ENCODE data around the gene EDN2.

EDN2 gene

DNA sequence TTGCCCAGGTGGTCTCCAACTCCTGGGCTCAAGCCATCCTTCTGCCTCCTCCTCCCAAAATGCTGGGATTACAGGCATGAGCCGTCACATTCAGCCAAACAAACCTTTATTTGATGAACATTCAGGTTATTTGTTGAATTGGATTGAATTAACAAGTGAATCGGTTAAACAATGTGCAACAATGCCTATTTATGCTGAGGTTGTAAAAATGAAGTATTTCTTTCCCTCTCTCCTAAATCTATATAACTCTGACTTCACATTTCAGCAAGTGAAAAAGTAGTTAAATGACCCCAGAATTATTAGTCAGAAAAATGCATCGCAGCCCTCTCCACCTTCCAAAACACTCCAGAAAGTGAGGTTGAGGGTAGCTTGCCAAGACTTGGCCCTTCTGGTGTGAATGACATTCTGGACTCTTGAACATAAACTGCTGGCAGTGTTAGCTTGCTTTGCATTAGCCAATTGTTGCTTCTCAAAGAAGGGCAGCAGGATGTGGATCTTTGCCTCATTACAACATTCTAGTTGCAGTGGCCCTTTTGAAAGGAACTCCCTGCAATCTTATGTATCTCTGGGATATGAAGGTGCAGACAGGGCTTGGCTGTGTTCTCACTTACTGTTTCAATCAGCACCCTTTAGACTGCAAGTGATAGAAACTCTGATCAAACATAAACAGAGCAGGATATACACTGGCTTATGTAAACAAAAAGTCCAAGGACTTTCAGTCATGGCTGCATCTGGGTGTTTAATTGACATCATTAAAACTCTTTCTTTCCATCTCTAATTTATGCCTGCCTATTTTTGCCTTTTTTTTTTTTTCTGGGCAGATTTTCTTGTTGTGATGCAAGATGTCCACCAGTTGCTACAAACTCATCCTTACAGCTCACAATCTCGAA is 22.4 kb downstream of the EDN2 start:
- no peak overlapping the region for H3K4me2 ChIP-seq (ENCODE audit: low read length)
- H3K4me3 ChIP-seq (ENCODE audit: low read length) = no peak overlapping the region

GRCh38 chr1:41456847-41457540 is 27.5 kb downstream of the EDN2 start:
- TF ChIP-seq CTCF (IDR thresholded peaks at IDR 0.05; ENCODE audit: low read depth, low read length, poor library complexity, severe bottlenecking) = no peak
- TF ChIP-seq EZH2phosphoT487 (IDR thresholded peaks at IDR 0.05; ENCODE audit: borderline replicate concordance, low read length) = no peak
- Histone ChIP-seq H3K4me2 (ENCODE audit: low read length) (no peak overlapping the region), H4K20me1 (ENCODE audit: control insufficient read depth, insufficient read depth, low read depth, low read length) (no peaks in the 10 kb centered on the region), H3K4me1 (ENCODE audit: control insufficient read depth, low read length) (no peaks in the 10 kb centered on the region), H3K4me3 (ENCODE audit: low read length) (no peak overlapping the region), H3K27me3 (ENCODE audit: control insufficient read depth, low read length) (no peaks in the 10 kb centered on the region), H3F3A (ENCODE audit: control insufficient read depth, insufficient read depth) (no peaks in the 10 kb centered on the region), H3K9me3 (ENCODE audit: control insufficient read depth, insufficient read depth, low read length) (no peaks in the 10 kb centered on the region), H3K79me2 (ENCODE audit: control insufficient read depth, low read length) (no peaks in the 10 kb centered on the region), H3K36me3 (ENCODE audit: control insufficient read depth, low read length) (no peaks in the 10 kb centered on the region), H3K9me2 (replicated peaks; ENCODE audit: control insufficient read depth, low read length) (no peaks in the 10 kb centered on the region), H3K27ac (ENCODE audit: low read depth, low read length) (no peak overlapping the region)

More for the DNA sequence above, 22.4 kb downstream of the EDN2 start:
- H3K4me1 ChIP-seq (ENCODE audit: control insufficient read depth, low read length) = no peaks in the 10 kb centered on the region
- H3K27me3 ChIP-seq (ENCODE audit: control insufficient read depth, low read length) = no peaks in the 10 kb centered on the region
- H3K79me2 ChIP-seq (ENCODE audit: control insufficient read depth, low read length) = no peaks in the 10 kb centered on the region
- H3K27ac ChIP-seq (ENCODE audit: low read depth, low read length) = no peak overlapping the region
- H3K36me3 ChIP-seq (ENCODE audit: control insufficient read depth, low read length) = no peaks in the 10 kb centered on the region
- no peaks in the 10 kb centered on the region for H3F3A ChIP-seq (ENCODE audit: control insufficient read depth, insufficient read depth)
- TF ChIP-seq CTCF (IDR thresholded peaks at IDR 0.05; ENCODE audit: low read depth, low read length, poor library complexity, severe bottlenecking) (no peak), EZH2phosphoT487 (IDR thresholded peaks at IDR 0.05; ENCODE audit: borderline replicate concordance, low read length) (no peak)
- H4K20me1 ChIP-seq (ENCODE audit: control insufficient read depth, insufficient read depth, low read depth, low read length) = no peaks in the 10 kb centered on the region
- H3K9me3 ChIP-seq (ENCODE audit: control insufficient read depth, insufficient read depth, low read length) = no peaks in the 10 kb centered on the region
- H3K9me2 ChIP-seq (replicated peaks; ENCODE audit: control insufficient read depth, low read length) = no peaks in the 10 kb centered on the region

DNA sequence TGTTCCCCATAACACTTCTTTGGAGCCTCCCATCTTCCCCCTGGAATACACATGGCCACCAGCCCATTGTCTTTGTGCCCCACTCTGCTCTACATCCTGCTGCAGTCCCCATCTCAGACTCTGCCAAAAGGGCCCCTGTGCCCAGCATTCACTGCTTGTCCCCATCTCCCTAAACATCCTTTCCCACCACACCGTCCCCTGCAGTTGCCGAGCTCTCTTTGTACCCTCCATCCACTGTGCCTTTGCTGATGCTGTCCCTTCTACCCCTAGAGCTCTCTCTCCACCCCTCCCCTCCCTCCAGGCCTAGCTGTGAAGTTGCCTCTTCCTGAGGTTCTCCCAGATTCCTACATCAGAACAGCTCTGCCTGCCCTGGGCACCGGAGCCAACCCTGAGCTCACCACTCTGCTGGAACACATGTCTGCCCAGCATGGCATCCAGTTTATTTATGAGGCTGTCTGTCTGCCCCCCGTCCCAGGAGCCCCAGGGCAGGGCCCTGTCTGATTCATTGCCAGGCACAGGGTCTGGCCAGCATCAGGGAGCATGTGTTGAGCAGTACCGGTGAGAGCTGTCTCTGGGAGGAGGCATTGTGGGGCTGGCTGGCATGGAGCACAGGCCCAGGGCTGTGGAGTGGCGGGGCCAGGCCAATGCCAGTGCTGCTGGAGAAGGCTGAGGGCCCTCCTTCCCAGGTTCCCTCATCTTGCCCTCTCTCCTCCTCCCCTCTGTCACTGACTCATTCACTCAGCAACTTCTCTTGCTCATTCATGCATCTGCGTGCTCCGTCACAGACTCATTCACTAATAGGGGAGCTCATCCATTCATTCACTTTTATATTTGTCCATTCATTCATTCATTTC is 28.8 kb downstream of the EDN2 start:
- H3K9me3 ChIP-seq (ENCODE audit: control insufficient read depth, insufficient read depth, low read length) = no peaks in the 10 kb centered on the region
- H3K4me2 ChIP-seq (ENCODE audit: low read length) = no peak overlapping the region
- no peaks in the 10 kb centered on the region for H3K36me3 ChIP-seq (ENCODE audit: control insufficient read depth, low read length)
- no peak overlapping the region for H3K27ac ChIP-seq (ENCODE audit: low read depth, low read length)
- no peaks in the 10 kb centered on the region for H4K20me1 ChIP-seq (ENCODE audit: control insufficient read depth, insufficient read depth, low read depth, low read length)
- no peaks in the 10 kb centered on the region for H3K27me3 ChIP-seq (ENCODE audit: control insufficient read depth, low read length)
- no peak overlapping the region for H3K4me3 ChIP-seq (ENCODE audit: low read length)
- no peaks in the 10 kb centered on the region for H3F3A ChIP-seq (ENCODE audit: control insufficient read depth, insufficient read depth)
- H3K4me1 ChIP-seq (ENCODE audit: control insufficient read depth, low read length) = no peaks in the 10 kb centered on the region
- H3K9me2 ChIP-seq (replicated peaks; ENCODE audit: control insufficient read depth, low read length) = no peaks in the 10 kb centered on the region
- no peak for TF ChIP-seq EZH2phosphoT487 (IDR thresholded peaks at IDR 0.05; ENCODE audit: borderline replicate concordance, low read length)
- no peak for TF ChIP-seq CTCF (IDR thresholded peaks at IDR 0.05; ENCODE audit: low read depth, low read length, poor library complexity, severe bottlenecking)
- H3K79me2 ChIP-seq (ENCODE audit: control insufficient read depth, low read length) = no peaks in the 10 kb centered on the region

All from DOHH2 (cell line).